ENCODE data around the gene CPA2.

DNA sequence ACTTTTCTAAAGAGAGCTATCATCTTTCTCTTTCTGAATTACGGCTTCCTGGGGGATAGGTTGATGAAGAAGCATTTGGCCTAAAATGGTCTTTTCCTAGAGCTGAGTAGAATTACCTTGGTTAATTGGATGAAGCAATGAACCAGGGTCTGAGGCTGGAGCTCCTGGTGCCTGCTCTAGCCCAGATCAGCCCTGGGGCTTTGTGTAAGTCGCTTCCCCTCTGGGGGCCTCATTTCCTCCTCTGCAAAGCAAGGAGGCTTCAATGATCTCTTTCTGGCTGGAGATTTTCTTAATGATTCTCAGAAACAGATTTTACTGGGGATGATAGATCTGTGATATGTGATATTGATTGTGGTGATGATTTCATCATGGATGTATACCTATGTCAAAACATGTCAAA, 3.5 kb upstream of the CPA2 start:
- TF ChIP-seq, protein P1, sequence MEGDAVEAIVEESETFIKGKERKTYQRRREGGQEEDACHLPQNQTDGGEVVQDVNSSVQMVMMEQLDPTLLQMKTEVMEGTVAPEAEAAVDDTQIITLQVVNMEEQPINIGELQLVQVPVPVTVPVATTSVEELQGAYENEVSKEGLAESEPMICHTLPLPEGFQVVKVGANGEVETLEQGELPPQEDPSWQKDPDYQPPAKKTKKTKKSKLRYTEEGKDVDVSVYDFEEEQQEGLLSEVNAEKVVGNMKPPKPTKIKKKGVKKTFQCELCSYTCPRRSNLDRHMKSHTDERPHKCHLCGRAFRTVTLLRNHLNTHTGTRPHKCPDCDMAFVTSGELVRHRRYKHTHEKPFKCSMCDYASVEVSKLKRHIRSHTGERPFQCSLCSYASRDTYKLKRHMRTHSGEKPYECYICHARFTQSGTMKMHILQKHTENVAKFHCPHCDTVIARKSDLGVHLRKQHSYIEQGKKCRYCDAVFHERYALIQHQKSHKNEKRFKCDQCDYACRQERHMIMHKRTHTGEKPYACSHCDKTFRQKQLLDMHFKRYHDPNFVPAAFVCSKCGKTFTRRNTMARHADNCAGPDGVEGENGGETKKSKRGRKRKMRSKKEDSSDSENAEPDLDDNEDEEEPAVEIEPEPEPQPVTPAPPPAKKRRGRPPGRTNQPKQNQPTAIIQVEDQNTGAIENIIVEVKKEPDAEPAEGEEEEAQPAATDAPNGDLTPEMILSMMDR (IDR thresholded peaks at IDR 0.05), result no peak
- no peak for TF ChIP-seq POLR2A (IDR thresholded peaks at IDR 0.05)
